GM23338 (cell line): ENCODE data around the gene IFT43.

ENCODE experiments used
- CREB1 ChIP-seq: fragments of 250-450 bp; sonication (Bioruptor Pico); IDR thresholded peaks from 2 replicates; pipeline ENCODE4 v1.5.0; 2020; ENCODE audit warnings: low read depth, mild to moderate bottlenecking, moderate library complexity
- CTCF ChIP-seq, 2 experiments: fragments of 200-600 bp in 1 of 2; sonication (generic) in 1 of 2; conservative IDR thresholded peaks; 2 replicates each; pipeline versions ENCODE4 v1.5.1 to v1.6.1; 2016 to 2017; ENCODE audit warnings: antibody characterized with exemption in 2 of 2, low read depth in 2 of 2, mild to moderate bottlenecking in 2 of 2, moderate library complexity in 1 of 2
- EZH2 ChIP-seq: fragments of 200-600 bp; sonication (generic); IDR thresholded peaks from one replicate; pipeline ENCODE4 v1.8.0; 2017; ENCODE audit warnings: antibody characterized with exemption, mild to moderate bottlenecking, low read depth; ENCODE audit not compliant: unreplicated experiment
- EZH2phosphoT487 ChIP-seq: fragments of 200-600 bp; sonication (generic); IDR thresholded peaks from one replicate; pipeline ENCODE4 v1.8.1; 2018; ENCODE audit warnings: antibody characterized with exemption; ENCODE audit not compliant: unreplicated experiment
- JUNB ChIP-seq: IDR thresholded peaks from one replicate; pipeline ENCODE4 v1.6.1; 2016; ENCODE audit warnings: antibody characterized with exemption; ENCODE audit not compliant: unreplicated experiment
- NANOG ChIP-seq: IDR thresholded peaks from 2 replicates; pipeline ENCODE4 v1.6.1; 2016; ENCODE audit warnings: antibody characterized with exemption, borderline replicate concordance
- POLR2AphosphoS5 ChIP-seq: IDR thresholded peaks from 2 replicates; pipeline ENCODE4 v1.6.1; 2016; ENCODE audit warnings: antibody characterized with exemption, low read depth
- REST ChIP-seq: IDR thresholded peaks from one replicate; pipeline ENCODE4 v1.6.1; 2018; ENCODE audit warnings: antibody characterized with exemption; ENCODE audit not compliant: unreplicated experiment
- STAT1 ChIP-seq: IDR thresholded peaks from one replicate; pipeline ENCODE4 v1.6.1; 2016; ENCODE audit warnings: antibody characterized with exemption; ENCODE audit not compliant: unreplicated experiment
- ZNF114 ChIP-seq: fragments of 250-450 bp; sonication (Bioruptor Pico); IDR thresholded peaks from 2 replicates; pipeline ENCODE4 v1.5.0; 2020; ENCODE audit warnings: mild to moderate bottlenecking, moderate library complexity
- ZNF331 ChIP-seq: fragments of 250-450 bp; sonication (Bioruptor Pico); IDR thresholded peaks from 2 replicates; pipeline ENCODE4 v1.5.0; 2020; ENCODE audit warnings: low read depth, mild to moderate bottlenecking, moderate library complexity
- TF ChIP-seq, protein P1 (sequence below): fragments of 250-450 bp; sonication (Bioruptor Pico); IDR thresholded peaks from 2 replicates; pipeline ENCODE4 v1.5.0; 2020; ENCODE audit warnings: mild to moderate bottlenecking, moderate library complexity
- TF ChIP-seq, protein P2 (sequence below): IDR thresholded peaks from 2 replicates; pipeline ENCODE4 v1.6.1; 2016; ENCODE audit warnings: antibody characterized with exemption

- TF ChIP-seq POLR2AphosphoS5 (no peak), CTCF (conservative IDR thresholded peaks at IDR 0.05; ENCODE audit: low read depth in 2 of 2) (no peak), EZH2phosphoT487 (no peak), REST (no peak), EZH2 (no peak), ZNF331 (no peak), JUNB (no peak), ZNF114 (CRISPR knock-in tag) (no peak), CREB1 (no peak), STAT1 (no peak), NANOG (no peak)
- TF ChIP-seq, protein P1, sequence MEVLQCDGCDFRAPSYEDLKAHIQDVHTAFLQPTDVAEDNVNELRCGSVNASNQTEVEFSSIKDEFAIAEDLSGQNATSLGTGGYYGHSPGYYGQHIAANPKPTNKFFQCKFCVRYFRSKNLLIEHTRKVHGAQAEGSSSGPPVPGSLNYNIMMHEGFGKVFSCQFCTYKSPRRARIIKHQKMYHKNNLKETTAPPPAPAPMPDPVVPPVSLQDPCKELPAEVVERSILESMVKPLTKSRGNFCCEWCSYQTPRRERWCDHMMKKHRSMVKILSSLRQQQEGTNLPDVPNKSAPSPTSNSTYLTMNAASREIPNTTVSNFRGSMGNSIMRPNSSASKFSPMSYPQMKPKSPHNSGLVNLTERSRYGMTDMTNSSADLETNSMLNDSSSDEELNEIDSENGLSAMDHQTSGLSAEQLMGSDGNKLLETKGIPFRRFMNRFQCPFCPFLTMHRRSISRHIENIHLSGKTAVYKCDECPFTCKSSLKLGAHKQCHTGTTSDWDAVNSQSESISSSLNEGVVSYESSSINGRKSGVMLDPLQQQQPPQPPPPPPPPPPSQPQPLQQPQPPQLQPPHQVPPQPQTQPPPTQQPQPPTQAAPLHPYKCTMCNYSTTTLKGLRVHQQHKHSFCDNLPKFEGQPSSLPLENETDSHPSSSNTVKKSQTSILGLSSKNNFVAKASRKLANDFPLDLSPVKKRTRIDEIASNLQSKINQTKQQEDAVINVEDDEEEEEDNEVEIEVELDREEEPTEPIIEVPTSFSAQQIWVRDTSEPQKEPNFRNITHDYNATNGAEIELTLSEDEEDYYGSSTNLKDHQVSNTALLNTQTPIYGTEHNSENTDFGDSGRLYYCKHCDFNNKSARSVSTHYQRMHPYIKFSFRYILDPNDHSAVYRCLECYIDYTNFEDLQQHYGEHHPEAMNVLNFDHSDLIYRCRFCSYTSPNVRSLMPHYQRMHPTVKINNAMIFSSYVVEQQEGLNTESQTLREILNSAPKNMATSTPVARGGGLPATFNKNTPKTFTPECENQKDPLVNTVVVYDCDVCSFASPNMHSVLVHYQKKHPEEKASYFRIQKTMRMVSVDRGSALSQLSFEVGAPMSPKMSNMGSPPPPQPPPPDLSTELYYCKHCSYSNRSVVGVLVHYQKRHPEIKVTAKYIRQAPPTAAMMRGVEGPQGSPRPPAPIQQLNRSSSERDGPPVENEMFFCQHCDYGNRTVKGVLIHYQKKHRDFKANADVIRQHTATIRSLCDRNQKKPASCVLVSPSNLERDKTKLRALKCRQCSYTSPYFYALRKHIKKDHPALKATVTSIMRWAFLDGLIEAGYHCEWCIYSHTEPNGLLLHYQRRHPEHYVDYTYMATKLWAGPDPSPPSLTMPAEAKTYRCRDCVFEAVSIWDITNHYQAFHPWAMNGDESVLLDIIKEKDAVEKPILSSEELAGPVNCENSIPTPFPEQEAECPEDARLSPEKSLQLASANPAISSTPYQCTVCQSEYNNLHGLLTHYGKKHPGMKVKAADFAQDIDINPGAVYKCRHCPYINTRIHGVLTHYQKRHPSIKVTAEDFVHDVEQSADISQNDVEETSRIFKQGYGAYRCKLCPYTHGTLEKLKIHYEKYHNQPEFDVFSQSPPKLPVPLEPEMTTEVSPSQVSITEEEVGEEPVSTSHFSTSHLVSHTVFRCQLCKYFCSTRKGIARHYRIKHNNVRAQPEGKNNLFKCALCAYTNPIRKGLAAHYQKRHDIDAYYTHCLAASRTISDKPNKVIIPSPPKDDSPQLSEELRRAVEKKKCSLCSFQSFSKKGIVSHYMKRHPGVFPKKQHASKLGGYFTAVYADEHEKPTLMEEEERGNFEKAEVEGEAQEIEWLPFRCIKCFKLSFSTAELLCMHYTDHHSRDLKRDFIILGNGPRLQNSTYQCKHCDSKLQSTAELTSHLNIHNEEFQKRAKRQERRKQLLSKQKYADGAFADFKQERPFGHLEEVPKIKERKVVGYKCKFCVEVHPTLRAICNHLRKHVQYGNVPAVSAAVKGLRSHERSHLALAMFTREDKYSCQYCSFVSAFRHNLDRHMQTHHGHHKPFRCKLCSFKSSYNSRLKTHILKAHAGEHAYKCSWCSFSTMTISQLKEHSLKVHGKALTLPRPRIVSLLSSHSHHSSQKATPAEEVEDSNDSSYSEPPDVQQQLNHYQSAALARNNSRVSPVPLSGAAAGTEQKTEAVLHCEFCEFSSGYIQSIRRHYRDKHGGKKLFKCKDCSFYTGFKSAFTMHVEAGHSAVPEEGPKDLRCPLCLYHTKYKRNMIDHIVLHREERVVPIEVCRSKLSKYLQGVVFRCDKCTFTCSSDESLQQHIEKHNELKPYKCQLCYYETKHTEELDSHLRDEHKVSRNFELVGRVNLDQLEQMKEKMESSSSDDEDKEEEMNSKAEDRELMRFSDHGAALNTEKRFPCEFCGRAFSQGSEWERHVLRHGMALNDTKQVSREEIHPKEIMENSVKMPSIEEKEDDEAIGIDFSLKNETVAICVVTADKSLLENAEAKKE (CRISPR knock-in tag): no peak
- TF ChIP-seq, protein P2, sequence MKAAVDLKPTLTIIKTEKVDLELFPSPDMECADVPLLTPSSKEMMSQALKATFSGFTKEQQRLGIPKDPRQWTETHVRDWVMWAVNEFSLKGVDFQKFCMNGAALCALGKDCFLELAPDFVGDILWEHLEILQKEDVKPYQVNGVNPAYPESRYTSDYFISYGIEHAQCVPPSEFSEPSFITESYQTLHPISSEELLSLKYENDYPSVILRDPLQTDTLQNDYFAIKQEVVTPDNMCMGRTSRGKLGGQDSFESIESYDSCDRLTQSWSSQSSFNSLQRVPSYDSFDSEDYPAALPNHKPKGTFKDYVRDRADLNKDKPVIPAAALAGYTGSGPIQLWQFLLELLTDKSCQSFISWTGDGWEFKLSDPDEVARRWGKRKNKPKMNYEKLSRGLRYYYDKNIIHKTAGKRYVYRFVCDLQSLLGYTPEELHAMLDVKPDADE: no peak
These were observed 123.7 kb downstream of the IFT43 start for GRCh38 chr14:76109087-76109880.
